ENCODE measurements around the gene ANKRD60.

ANKRD60 gene

DNA sequence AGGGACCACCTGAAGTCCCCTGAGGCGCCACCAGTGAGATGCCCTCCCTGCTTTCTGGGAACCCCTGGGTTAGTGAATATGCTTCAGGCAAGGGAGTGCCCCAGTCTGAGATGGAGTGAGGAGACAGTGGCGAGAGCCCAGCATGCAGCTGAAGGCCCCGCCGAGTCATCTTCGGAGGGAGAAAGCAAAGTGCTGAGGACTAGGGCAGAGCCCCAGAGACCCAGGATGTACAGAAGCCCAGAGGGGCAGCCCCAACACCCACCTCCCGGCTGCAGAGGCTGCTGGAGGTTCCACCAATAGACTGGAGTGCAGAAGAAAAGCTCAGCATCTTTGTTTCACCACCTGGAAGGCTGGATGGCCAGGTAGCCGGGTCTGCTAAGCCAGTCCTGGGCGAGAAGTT, 14.1 kb downstream of the ANKRD60 start:
- H3K9ac ChIP-seq, result no peak overlapping the region
- no peak overlapping the region for H2AFZ ChIP-seq (ENCODE audit: low read depth)
- H3K4me2 ChIP-seq, result no peak overlapping the region
- H3K4me1 ChIP-seq (ENCODE audit: low read depth, poor library complexity, severe bottlenecking), result no peaks in the 10 kb centered on the region
- TF ChIP-seq, protein P1, sequence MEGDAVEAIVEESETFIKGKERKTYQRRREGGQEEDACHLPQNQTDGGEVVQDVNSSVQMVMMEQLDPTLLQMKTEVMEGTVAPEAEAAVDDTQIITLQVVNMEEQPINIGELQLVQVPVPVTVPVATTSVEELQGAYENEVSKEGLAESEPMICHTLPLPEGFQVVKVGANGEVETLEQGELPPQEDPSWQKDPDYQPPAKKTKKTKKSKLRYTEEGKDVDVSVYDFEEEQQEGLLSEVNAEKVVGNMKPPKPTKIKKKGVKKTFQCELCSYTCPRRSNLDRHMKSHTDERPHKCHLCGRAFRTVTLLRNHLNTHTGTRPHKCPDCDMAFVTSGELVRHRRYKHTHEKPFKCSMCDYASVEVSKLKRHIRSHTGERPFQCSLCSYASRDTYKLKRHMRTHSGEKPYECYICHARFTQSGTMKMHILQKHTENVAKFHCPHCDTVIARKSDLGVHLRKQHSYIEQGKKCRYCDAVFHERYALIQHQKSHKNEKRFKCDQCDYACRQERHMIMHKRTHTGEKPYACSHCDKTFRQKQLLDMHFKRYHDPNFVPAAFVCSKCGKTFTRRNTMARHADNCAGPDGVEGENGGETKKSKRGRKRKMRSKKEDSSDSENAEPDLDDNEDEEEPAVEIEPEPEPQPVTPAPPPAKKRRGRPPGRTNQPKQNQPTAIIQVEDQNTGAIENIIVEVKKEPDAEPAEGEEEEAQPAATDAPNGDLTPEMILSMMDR (conservative IDR thresholded peaks at IDR 0.05; ENCODE audit: low read depth, low read length), result no peak
- H3K4me3 ChIP-seq (IDR thresholded peaks at IDR 0.05; ENCODE audit: insufficient read depth, low read depth, low read length), result no peak overlapping the region
- no peaks in the 10 kb centered on the region for H3K36me3 ChIP-seq (ENCODE audit: insufficient read depth)
- peaks cover 41% of the 10 kb centered on the region; the same call in 1 of the 2 replicates for H3K27me3 ChIP-seq (ENCODE audit: insufficient read depth, low read depth)
- no peak overlapping the region for H3K27ac ChIP-seq
- H4K20me1 ChIP-seq (ENCODE audit: insufficient read depth), result no peaks in the 10 kb centered on the region
- no peaks in the 10 kb centered on the region for H3K79me2 ChIP-seq (ENCODE audit: insufficient read depth, low read depth)

DNA sequence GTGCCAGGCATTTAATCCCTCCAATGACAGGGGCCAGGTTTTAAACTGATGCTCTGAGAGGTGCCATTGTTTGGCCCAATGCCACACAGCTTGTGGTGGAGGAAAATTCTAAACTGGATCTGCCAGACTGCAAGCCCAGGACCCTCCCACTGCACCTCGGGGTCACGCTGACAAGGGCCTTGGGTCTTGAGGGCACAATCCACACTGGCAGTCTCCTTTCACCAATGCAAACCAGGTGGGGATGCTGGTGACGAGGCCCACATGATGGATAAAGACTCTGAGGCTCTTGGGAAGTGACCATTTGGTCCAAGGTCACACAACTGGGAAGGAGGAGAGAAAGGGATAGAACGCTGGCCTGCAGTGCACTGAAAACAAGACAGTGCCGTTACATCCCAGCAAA, 14.7 kb downstream of the ANKRD60 start:
- no peak overlapping the region for H3K27ac ChIP-seq
- no peak overlapping the region for H3K9ac ChIP-seq
- no peak overlapping the region for H3K4me3 ChIP-seq (IDR thresholded peaks at IDR 0.05; ENCODE audit: insufficient read depth, low read depth, low read length)
- TF ChIP-seq, protein P1 (conservative IDR thresholded peaks at IDR 0.05; ENCODE audit: low read depth, low read length), result no peak
- no peaks in the 10 kb centered on the region for H3K4me1 ChIP-seq (ENCODE audit: low read depth, poor library complexity, severe bottlenecking)
- no peak overlapping the region for H3K4me2 ChIP-seq
- peaks cover 43% of the 10 kb centered on the region; the same call in 1 of the 2 replicates for H3K27me3 ChIP-seq (ENCODE audit: insufficient read depth, low read depth)
- no peaks in the 10 kb centered on the region for H4K20me1 ChIP-seq (ENCODE audit: insufficient read depth)
- H2AFZ ChIP-seq (ENCODE audit: low read depth), result no peak overlapping the region
- H3K79me2 ChIP-seq (ENCODE audit: insufficient read depth, low read depth), result no peaks in the 10 kb centered on the region
- H3K36me3 ChIP-seq (ENCODE audit: insufficient read depth), result no peaks in the 10 kb centered on the region

DNA sequence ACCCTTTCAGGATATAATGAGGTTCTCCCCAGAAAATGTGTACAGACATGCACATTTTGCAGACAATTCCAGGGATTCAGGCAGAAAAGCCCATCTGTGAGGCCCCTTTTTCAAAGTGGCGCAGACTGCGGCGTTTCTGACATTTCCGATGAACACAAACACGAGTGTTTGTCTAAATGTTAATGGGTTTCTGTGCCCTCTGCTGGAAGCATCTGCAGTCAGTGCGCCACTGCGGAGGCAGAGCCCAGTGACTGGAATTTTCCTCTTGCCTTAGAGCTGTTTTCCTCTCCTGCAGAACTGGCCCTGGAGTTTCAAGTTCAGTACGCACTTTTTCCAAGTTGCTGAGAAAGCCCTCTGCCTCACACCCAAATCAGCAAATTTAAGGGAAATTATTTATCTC, 15.3 kb downstream of the ANKRD60 start:
- H3K4me1 ChIP-seq (ENCODE audit: low read depth, poor library complexity, severe bottlenecking), result no peaks in the 10 kb centered on the region
- no peak overlapping the region for H3K9ac ChIP-seq
- no peaks in the 10 kb centered on the region for H3K36me3 ChIP-seq (ENCODE audit: insufficient read depth)
- H3K27ac ChIP-seq, result no peak overlapping the region
- H4K20me1 ChIP-seq (ENCODE audit: insufficient read depth), result no peaks in the 10 kb centered on the region
- peaks cover 39% of the 10 kb centered on the region; the same call in 1 of the 2 replicates for H3K27me3 ChIP-seq (ENCODE audit: insufficient read depth, low read depth)
- no peak overlapping the region for H3K4me2 ChIP-seq
- H3K4me3 ChIP-seq (IDR thresholded peaks at IDR 0.05; ENCODE audit: insufficient read depth, low read depth, low read length), result no peak overlapping the region
- TF ChIP-seq, protein P1 (conservative IDR thresholded peaks at IDR 0.05; ENCODE audit: low read depth, low read length), result no peak
- H3K79me2 ChIP-seq (ENCODE audit: insufficient read depth, low read depth), result no peaks in the 10 kb centered on the region
- H2AFZ ChIP-seq (ENCODE audit: low read depth), result no peak overlapping the region

DNA sequence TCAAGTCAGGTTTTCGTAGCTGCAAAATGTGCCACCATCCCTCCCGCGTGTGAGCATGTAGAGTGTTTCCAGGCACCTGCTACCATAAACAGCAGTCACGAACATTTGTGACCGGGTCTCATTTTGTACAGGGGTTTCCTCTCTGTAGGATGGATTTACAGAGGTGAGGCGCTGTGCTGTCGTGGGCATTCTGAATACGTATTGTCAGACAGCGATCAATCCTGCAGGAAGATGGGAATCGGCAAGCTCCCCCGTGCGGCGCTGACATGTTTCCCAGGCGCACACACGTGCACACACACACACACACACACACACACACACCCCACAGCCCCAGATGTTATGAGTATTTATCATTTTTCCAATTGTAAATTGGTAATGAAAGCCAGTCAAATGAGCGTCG, 15.8 kb downstream of the ANKRD60 start:
- no peaks in the 10 kb centered on the region for H3K79me2 ChIP-seq (ENCODE audit: insufficient read depth, low read depth)
- TF ChIP-seq, protein P1 (conservative IDR thresholded peaks at IDR 0.05; ENCODE audit: low read depth, low read length), result no peak
- H3K27me3 ChIP-seq (ENCODE audit: insufficient read depth, low read depth), result peaks cover 36% of the 10 kb centered on the region; the same call in 1 of the 2 replicates
- no peak overlapping the region for H3K4me3 ChIP-seq (IDR thresholded peaks at IDR 0.05; ENCODE audit: insufficient read depth, low read depth, low read length)
- no peaks in the 10 kb centered on the region for H3K4me1 ChIP-seq (ENCODE audit: low read depth, poor library complexity, severe bottlenecking)
- no peaks in the 10 kb centered on the region for H3K36me3 ChIP-seq (ENCODE audit: insufficient read depth)
- no peak overlapping the region for H2AFZ ChIP-seq (ENCODE audit: low read depth)
- H3K4me2 ChIP-seq, result no peak overlapping the region
- no peak overlapping the region for H3K27ac ChIP-seq
- no peak overlapping the region for H3K9ac ChIP-seq
- H4K20me1 ChIP-seq (ENCODE audit: insufficient read depth), result no peaks in the 10 kb centered on the region
